ENCODE results near the gene OCRL.

DNA sequence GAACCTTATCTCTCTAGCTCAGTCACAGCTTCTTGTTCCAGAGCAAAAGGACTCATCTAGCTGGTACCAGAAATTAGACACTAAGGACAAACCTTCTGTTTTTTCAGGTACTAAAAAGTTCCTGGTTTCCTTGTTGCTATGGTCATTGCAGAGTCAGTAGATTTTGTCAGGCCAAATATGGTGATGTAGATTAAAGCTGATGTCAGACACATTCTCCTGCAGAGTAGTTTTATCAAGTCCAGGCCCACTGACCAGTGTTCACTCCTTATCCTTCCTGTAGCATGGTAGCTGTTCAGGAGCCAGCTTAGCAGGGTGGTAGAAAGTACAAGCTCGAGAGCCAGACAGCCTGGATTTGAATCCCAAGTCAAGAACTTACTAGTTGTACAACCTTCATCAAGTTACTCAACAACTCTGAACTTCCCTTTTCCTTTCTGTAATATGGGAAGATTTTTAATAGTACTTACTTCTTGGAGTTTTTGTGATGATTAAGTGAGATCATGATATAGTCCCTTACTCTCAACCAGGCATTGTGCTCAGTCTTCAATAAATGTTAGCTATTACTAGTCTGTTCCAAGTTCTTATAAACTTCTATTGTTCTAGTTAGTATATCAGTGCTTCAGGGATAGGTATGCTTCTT is 17.9 kb downstream of the OCRL start:
- no peak for TF ChIP-seq RAD21 (IDR thresholded peaks at IDR 0.05; ENCODE audit: low read length)
- TF ChIP-seq, protein P1, sequence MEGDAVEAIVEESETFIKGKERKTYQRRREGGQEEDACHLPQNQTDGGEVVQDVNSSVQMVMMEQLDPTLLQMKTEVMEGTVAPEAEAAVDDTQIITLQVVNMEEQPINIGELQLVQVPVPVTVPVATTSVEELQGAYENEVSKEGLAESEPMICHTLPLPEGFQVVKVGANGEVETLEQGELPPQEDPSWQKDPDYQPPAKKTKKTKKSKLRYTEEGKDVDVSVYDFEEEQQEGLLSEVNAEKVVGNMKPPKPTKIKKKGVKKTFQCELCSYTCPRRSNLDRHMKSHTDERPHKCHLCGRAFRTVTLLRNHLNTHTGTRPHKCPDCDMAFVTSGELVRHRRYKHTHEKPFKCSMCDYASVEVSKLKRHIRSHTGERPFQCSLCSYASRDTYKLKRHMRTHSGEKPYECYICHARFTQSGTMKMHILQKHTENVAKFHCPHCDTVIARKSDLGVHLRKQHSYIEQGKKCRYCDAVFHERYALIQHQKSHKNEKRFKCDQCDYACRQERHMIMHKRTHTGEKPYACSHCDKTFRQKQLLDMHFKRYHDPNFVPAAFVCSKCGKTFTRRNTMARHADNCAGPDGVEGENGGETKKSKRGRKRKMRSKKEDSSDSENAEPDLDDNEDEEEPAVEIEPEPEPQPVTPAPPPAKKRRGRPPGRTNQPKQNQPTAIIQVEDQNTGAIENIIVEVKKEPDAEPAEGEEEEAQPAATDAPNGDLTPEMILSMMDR (IDR thresholded peaks at IDR 0.05) = no peak
- no peak for TF ChIP-seq NFIC (IDR thresholded peaks at IDR 0.05; ENCODE audit: borderline replicate concordance)
- TF ChIP-seq SIN3A (IDR thresholded peaks at IDR 0.05; ENCODE audit: borderline replicate concordance, low read depth, low read length) = no peak
- no peak for TF ChIP-seq RFX5 (IDR thresholded peaks at IDR 0.05; ENCODE audit: low read length)

Data from SK-N-SH (cell line).